HFFc6 (cell line): ENCODE data around the gene ERMARD. TPM values are rescaled to one million over a fixed set of nuclear protein-coding genes. Genes with fewer than 3 reads are reported as not detected.

Experiments
- DNase-seq: peaks from one replicate; pipeline ENCODE4 v3.0.0-alpha.2; 2018
- H3K27ac Mint-ChIP-seq: 2 replicates; pipeline ENCODE4 v1.8.0; 2020; ENCODE audit warnings: mild to moderate bottlenecking, mixed read lengths
- H3K27me3 Mint-ChIP-seq: 2 replicates; pipeline ENCODE4 v1.8.0; 2021; ENCODE audit warnings: mild to moderate bottlenecking, moderate library complexity, mixed read lengths; ENCODE audit not compliant: insufficient read depth
- H3K36me3 Mint-ChIP-seq: 2 replicates; pipeline ENCODE4 v1.8.0; 2021; ENCODE audit warnings: low read depth, mixed read lengths
- H3K4me1 Mint-ChIP-seq: 2 replicates; pipeline ENCODE4 v1.8.0; 2020; ENCODE audit warnings: low read depth, mixed read lengths
- H3K4me3 Mint-ChIP-seq: 2 replicates; pipeline ENCODE4 v1.8.0; 2020; ENCODE audit warnings: mild to moderate bottlenecking, moderate library complexity, mixed read lengths
- H3K9me3 Mint-ChIP-seq: 2 replicates; pipeline ENCODE4 v1.8.0; 2020; ENCODE audit warnings: mild to moderate bottlenecking, mixed read lengths
- CTCF ChIP-seq: fragments of 200-600 bp; sonication (generic); IDR thresholded peaks from 2 replicates; pipeline ENCODE4 v1.5.0; 2021; ENCODE audit warnings: antibody characterized with exemption, mild to moderate bottlenecking
- total RNA-seq, 6 experiments: library from RNA; stranded (reverse); fragmentation: NEBNext Ultra II Directional; extraction: Animal tissue kit (Norgen Biotek cat#: 25700); gene quantifications; 2 replicates in 1 of 6; 3 replicates in 5 of 6; pipeline ENCODE4 v1.2.3, GENCODE V29; 2021

The ERMARD gene
- total RNA-seq, 6 experiments from 2014 or later: 13.7 to 17.5 (median 15.9) TPM

GRCh38 chr6:169774347-169774746 lies 22.9 kb downstream of the ERMARD start:
- DNase-seq: no peak
- no peak overlapping the region for H3K27ac Mint-ChIP-seq
- no peaks in the 10 kb centered on the region; the same call in 1 of the 2 replicates for H3K27me3 Mint-ChIP-seq
- no peaks in the 10 kb centered on the region for H3K4me1 Mint-ChIP-seq
- H3K36me3 Mint-ChIP-seq: peaks cover 6% of the 10 kb centered on the region
- no peaks in the 10 kb centered on the region for H3K9me3 Mint-ChIP-seq
- TF ChIP-seq CTCF: 0 out of 2 replicates have a peak, but pooled peaks have one; percentile 10
- no peak overlapping the region for H3K4me3 Mint-ChIP-seq

GRCh38 chr6:169775321-169775720 lies 23.9 kb downstream of the ERMARD start:
- Mint-ChIP-seq H3K27ac (no peak overlapping the region), H3K27me3 (no peaks in the 10 kb centered on the region; the same call in 1 of the 2 replicates), H3K36me3 (peaks cover 11% of the 10 kb centered on the region), H3K4me3 (no peak overlapping the region), H3K9me3 (no peaks in the 10 kb centered on the region), H3K4me1 (no peaks in the 10 kb centered on the region)
- no peak for DNase-seq
- no peak for TF ChIP-seq CTCF

- Mint-ChIP-seq H3K27me3 (no peaks in the 10 kb centered on the region; the same call in 1 of the 2 replicates), H3K9me3 (no peaks in the 10 kb centered on the region), H3K36me3 (peaks cover 21% of the 10 kb centered on the region), H3K4me3 (no peak overlapping the region), H3K4me1 (no peaks in the 10 kb centered on the region), H3K27ac (no peak overlapping the region)
- TF ChIP-seq CTCF: no peak
- DNase-seq: no peak
Measured at GRCh38 chr6:169776379-169776778, 25.0 kb downstream of the ERMARD start.

- Mint-ChIP-seq H3K27ac (no peak overlapping the region), H3K9me3 (no peaks in the 10 kb centered on the region), H3K4me3 (no peak overlapping the region), H3K36me3 (peaks cover 23% of the 10 kb centered on the region), H3K4me1 (no peaks in the 10 kb centered on the region), H3K27me3 (no peaks in the 10 kb centered on the region; the same call in 1 of the 2 replicates)
- DNase-seq: no peak
- no peak for TF ChIP-seq CTCF
Measured at GRCh38 chr6:169777896-169778295, 26.5 kb downstream of the ERMARD start.

GRCh38 chr6:169778646-169779045 lies 27.2 kb downstream of the ERMARD start:
- TF ChIP-seq CTCF: no peak
- no peak overlapping the region for H3K27ac Mint-ChIP-seq
- no peaks in the 10 kb centered on the region; the same call in 1 of the 2 replicates for H3K27me3 Mint-ChIP-seq
- no peak for DNase-seq
- no peak overlapping the region for H3K4me3 Mint-ChIP-seq
- no peaks in the 10 kb centered on the region for H3K4me1 Mint-ChIP-seq
- no peaks in the 10 kb centered on the region for H3K9me3 Mint-ChIP-seq
- H3K36me3 Mint-ChIP-seq: peaks cover 23% of the 10 kb centered on the region
